ENCODE data around the gene NT5M. TPM values are rescaled to one million over a fixed set of nuclear protein-coding genes. Genes with fewer than 3 reads are reported as not detected.

The NT5M gene
- total RNA-seq, 6 experiments from 2014 or later, result 0.51 to 3.0 (median 0.87) TPM

DNA sequence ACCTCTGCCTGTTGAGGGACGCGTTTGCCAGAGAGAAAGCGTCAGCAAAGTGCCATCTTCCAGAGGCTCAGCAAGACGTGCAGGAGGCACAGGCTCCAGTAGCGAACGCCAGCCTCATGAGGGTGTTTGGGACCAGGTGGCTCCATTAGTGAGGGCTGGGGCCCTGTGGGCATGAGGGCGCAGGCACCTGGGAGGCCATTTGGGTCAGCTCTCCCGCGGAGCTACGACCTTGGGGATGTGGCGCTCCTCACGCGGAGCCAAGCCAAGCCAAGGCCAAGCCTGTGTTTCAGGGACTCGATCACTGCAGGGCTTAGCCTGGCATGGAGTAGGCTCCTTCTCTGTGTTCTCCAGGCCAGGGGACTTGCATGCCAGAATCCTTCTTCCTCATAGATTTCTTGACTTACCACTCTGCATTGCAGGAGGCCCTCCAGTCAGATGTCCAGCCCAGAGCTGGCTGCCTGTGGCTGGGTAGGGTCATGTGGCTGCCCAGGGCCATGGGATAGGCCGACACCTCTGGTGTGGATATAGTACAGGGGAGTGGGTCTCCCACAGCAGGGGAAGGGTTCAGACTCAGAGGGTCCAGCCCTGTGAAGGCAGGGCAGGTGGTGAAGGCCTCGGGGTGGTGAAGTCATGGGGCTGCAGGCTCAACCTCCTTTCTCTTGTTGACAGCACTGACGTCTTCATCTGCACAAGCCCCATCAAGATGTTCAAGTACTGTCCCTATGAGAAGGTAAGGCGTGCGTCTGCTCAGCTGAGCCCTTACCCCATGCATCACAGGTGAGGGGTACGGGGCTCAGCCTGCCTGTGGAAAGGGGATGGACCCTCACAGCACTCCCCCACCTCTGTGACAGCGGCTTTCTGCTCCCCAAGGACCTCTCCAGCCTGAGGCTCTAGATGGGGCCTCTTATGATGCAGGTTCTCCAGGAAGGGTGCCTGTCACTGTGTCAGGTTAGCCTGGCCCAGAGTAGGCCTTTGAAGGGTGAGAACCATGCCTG lies 19.6 kb downstream of the NT5M start:
- no peaks in the 10 kb centered on the region for H3K27me3 ChIP-seq
- WGBS (ENCODE audit: insufficient coverage, low coverage, low lambda C conversion rate, missing lambda C conversion rate), result 100% methylated on average over 4 of the region's 21 CpGs
- no peak overlapping the region for H3K4me3 ChIP-seq
- peak in 1 of 4 donors; percentile 28 for ATAC-seq
- intact Hi-C loops (cut with DNase I), result no loop called here
- H3K36me3 ChIP-seq, result no peaks in the 10 kb centered on the region
- no peak for DNase-seq
- no peak overlapping the region for H3K27ac ChIP-seq
- H3K4me1 ChIP-seq, result no peaks in the 10 kb centered on the region
- TF ChIP-seq, protein P1, sequence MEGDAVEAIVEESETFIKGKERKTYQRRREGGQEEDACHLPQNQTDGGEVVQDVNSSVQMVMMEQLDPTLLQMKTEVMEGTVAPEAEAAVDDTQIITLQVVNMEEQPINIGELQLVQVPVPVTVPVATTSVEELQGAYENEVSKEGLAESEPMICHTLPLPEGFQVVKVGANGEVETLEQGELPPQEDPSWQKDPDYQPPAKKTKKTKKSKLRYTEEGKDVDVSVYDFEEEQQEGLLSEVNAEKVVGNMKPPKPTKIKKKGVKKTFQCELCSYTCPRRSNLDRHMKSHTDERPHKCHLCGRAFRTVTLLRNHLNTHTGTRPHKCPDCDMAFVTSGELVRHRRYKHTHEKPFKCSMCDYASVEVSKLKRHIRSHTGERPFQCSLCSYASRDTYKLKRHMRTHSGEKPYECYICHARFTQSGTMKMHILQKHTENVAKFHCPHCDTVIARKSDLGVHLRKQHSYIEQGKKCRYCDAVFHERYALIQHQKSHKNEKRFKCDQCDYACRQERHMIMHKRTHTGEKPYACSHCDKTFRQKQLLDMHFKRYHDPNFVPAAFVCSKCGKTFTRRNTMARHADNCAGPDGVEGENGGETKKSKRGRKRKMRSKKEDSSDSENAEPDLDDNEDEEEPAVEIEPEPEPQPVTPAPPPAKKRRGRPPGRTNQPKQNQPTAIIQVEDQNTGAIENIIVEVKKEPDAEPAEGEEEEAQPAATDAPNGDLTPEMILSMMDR (IDR thresholded peaks at IDR 0.05), result no peak
- no peak for TF ChIP-seq POLR2A (IDR thresholded peaks at IDR 0.05)
- no peaks in the 10 kb centered on the region for H3K9me3 ChIP-seq

DNA sequence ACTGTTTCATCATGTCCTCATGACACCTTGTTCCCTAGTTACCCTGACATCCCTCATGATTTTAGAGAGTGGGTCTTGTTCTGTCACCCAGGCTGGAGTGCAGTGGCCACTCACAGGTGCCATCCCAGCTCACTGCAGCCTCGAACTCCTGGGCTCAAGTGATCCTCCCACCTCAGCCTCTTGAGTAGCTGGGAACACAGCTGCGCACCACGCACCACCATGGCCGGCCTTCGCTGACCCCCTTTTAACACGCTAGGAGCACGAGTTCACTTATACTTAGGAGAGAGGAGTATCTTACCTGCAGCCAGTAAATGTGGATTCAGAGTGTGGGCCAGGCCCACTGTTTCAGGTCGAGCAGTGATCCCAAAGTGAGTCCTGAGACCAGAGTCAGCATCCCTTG lies 21.4 kb downstream of the NT5M start:
- ATAC-seq (no peak), DNase-seq (no peak)
- intact Hi-C loops (cut with DNase I), result no loop called here
- H3K4me3 ChIP-seq, result no peak overlapping the region
- H3K9me3 ChIP-seq, result no peaks in the 10 kb centered on the region
- H3K27ac ChIP-seq, result no peak overlapping the region
- H3K27me3 ChIP-seq, result no peaks in the 10 kb centered on the region
- WGBS (ENCODE audit: insufficient coverage, low coverage, low lambda C conversion rate, missing lambda C conversion rate), result 100% methylated on average over 5 of the region's 8 CpGs
- H3K4me1 ChIP-seq, result no peaks in the 10 kb centered on the region
- TF ChIP-seq, protein P1 (IDR thresholded peaks at IDR 0.05), result no peak
- no peak for TF ChIP-seq POLR2A (IDR thresholded peaks at IDR 0.05)
- no peaks in the 10 kb centered on the region for H3K36me3 ChIP-seq

DNA sequence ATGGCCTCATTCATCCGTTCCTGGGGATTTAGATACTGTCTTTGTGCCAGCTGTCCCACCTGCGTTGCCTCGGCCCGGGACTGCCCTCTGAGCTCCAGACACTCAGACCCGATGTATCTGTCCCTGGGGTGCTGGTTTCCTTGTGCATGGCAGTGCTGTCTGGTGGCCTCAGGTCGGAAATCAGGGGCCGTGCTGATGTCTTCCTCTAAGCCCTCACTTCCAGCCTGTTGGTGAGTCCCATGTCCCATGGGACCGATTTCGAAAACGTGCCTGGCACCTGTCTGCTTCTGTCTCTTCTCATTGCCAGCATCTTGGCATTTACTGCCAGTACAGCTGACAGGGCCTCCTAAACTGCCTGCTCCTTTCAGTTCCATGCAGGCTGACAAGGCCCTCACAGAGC lies 22.1 kb downstream of the NT5M start:
- Histone ChIP-seq H3K4me1 (no peaks in the 10 kb centered on the region), H3K36me3 (no peaks in the 10 kb centered on the region), H3K9me3 (no peaks in the 10 kb centered on the region), H3K27ac (no peak overlapping the region), H3K27me3 (no peaks in the 10 kb centered on the region), H3K4me3 (no peak overlapping the region)
- ATAC-seq (no peak), DNase-seq (no peak)
- TF ChIP-seq, protein P1 (IDR thresholded peaks at IDR 0.05), result no peak
- TF ChIP-seq POLR2A (IDR thresholded peaks at IDR 0.05), result no peak
- intact Hi-C loops (cut with DNase I), result no loop called here
- 98% methylated on average over 5 of the region's 10 CpGs for WGBS (ENCODE audit: insufficient coverage, low coverage, low lambda C conversion rate, missing lambda C conversion rate)

DNA sequence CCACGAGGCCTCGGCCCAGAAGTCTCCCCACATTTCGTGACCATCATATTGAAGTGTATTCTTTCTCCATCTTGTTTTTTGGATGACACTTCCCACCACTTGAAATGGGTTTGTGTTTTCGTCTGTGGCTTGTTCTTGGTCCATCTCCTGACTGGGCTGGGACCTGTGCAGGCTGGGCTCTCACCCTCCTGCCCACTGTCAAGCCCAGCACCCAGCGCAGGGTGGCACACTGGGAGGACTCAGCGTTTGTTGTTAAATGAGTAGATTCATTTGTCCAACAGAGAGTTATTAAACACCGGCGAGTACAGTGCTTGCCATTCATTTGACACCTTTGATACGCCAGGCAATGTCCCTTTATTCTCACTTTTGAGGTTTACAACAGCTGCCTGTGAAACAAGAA lies 22.6 kb downstream of the NT5M start:
- WGBS (ENCODE audit: insufficient coverage, low coverage, low lambda C conversion rate, missing lambda C conversion rate), result 91% methylated on average over 9 of the region's 9 CpGs
- no peaks in the 10 kb centered on the region for H3K27me3 ChIP-seq
- no peak overlapping the region for H3K27ac ChIP-seq

More for the DNA sequence above, 22.6 kb downstream of the NT5M start:
- no peaks in the 10 kb centered on the region for H3K4me1 ChIP-seq
- ATAC-seq (no peak), DNase-seq (no peak)
- TF ChIP-seq, protein P1 (IDR thresholded peaks at IDR 0.05), result no peak
- TF ChIP-seq POLR2A (IDR thresholded peaks at IDR 0.05), result no peak
- H3K36me3 ChIP-seq, result no peaks in the 10 kb centered on the region
- H3K4me3 ChIP-seq, result no peak overlapping the region
- intact Hi-C loops (cut with DNase I), result no loop called here
- H3K9me3 ChIP-seq, result no peaks in the 10 kb centered on the region
